Stimulated activated CD8-positive, alpha-beta memory T cell treated with anti-CD3 and anti-CD28 coated beads, Interleukin-15, amount 100 ng/mL, for 48 hours (primary cell): ENCODE measurements around the gene CDH4.

ENCODE experiments used
- DNase-seq, 2 donors: peaks; one replicate each; pipeline ENCODE4 v3.0.0-alpha.2; 2020; ENCODE audit warnings: low read depth in 2 of 2

Gene CDH4

GRCh38 chr20:61891916-61892649, 640.0 kb downstream of the CDH4 start:
- no peak for DNase-seq

DNA sequence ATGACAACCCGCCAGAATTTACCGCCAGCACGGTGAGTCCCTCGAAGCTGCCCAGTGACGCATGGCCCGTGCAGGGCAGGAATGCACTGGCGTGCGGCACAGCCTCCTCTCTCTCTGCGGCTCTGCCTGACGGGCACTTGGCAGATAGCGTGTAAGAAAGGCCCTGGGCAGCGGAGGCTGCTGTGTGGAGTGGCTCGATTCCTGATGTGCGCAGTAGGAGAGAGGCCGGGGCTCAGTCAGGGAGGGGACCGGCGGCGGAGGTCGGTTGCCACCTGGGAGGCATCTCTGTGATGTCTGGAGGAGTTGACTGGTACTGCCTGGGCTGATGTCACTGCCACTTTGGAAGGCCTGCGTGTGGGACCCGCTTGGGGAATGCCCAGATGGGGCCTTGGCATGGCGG, 643.0 kb downstream of the CDH4 start:
- no peak for DNase-seq

- no peak for DNase-seq
These were observed 643.6 kb downstream of the CDH4 start for GRCh38 chr20:61895686-61896057.

GRCh38 chr20:61896058-61896961, 644.2 kb downstream of the CDH4 start:
- DNase-seq: no peak

DNA sequence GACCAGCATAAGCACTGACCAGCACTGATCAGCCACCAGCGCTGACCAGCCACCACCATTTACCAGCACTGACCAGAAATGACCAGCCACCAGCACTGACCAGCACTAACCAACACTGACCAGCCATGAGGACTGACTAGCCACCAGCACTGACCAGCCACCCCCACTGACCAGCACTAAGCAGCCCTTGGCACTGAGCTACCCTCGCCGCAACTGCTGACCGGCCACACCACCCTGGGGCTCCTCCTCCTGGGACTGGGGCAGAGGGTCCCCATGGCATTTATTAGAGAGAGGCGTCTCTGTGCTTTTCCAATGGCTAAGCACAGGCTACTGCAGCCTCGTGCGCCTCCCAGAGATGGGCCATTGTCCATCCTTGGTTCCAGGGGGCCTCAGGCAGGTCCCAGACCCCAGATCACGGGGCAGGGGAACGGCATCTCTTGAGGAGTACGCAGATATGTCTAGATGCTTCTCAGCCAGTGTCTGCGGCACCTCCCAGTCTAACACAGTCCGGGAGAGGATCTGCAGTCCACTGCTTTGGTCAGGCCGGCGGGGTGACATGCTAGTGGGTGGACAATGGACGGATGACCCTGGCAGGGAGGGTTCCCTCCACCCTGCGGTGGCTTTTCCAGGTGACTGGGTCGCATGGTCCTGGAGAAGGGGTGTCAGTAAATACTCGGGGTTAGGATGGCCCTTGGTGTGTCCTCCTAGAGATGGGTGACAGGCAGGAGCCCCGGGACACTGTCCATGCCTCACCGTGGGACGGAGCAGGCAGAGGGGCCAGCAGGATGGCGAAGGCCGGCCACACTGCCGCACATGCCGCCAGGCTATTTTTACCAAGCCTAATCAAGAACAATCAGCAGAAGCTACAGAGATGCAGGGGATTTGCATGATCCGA, 645.6 kb downstream of the CDH4 start:
- no peak for DNase-seq

DNA sequence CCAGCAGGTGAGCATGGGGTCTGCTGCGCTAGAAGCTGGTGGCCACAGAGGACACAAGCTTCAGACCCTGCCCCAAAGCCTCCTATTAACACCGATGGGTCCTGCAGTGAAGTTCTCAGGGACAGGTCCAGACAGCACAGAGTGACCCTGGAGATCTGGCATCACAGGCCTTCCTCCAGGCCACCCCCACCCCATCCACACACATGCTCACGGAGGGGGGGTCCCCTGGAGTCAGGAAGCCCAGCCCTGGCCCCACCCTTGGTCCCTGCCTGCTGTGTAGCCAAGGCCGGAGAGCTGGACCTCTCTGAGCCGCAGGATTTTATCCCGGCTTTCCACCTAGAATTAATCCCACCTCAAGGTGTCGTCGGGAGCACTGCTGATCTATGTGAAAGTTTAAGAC, 646.3 kb downstream of the CDH4 start:
- no peak for DNase-seq

- no peak for DNase-seq
These were observed 648.2 kb downstream of the CDH4 start for GRCh38 chr20:61900011-61900944.

- no peak for DNase-seq
These were observed 648.9 kb downstream of the CDH4 start for GRCh38 chr20:61900945-61901293.

GRCh38 chr20:61901392-61902220, 649.5 kb downstream of the CDH4 start:
- DNase-seq: no peak

DNA sequence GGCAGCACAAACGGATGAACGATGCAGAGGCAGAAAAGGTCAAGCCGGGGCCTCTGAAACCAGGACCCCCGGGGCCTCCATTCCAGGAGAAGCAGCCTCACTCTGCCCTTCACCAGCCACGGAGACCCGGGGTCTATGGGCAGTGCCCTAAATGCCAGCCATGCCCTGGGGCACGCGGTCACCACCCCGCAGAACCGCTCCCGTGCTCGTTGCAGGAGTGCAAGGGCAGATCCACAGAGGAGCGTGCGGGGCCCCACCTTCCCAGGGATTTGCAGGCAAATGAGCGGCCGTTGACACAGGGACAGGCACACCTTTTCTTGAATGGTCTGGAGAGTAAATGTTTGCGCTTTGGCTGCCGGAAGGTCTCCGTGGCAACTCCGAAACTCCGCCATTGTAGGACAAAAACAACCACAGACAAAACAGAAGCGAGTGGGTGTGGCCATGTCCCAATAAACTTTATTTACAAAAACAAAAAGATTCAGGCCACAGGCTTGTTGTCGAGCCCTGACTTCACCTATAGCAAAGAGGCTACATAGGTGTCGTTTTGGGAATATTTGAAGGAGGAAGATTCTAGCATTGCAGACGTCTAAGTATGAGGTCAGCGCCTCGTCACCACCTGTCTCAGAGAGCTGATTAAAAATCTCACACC, 650.3 kb downstream of the CDH4 start:
- no peak for DNase-seq

DNA sequence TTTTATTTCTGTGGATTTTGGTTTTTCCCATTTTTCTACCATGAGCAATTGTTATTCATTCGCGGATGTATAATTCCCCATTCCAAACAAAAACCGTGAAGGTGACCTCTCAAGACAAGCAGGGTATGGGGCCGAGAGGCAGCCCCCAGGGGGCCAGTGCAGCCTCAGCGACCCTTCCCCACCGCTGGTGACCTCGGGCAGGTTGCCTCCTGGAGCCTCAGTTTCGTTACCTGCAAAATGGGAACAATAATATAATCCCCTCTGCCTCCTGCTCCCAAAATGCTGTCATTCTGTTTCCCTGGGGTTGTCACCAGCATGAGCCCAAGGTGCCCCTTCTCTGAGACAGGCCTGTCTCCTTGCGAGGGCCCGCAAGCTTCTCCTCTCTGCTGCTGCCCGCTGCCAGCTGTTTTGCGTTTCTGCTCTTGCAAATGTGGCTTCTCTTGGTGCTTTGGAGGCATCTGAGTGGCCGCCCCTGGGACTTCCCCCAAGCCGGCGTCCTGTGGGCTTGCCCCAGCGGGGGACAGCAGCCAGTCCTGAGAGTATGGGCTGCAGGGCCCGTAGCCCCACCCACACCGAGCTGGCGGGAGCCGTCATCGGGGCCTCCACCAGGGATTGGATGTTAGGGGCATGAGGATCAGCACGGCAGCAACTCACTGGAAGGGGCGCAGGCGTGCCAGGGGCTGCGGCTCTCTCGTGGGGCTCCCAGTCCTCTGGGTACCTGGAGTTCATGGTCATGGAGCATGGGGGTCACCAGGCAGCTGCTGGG, 651.7 kb downstream of the CDH4 start:
- DNase-seq: no peak

DNA sequence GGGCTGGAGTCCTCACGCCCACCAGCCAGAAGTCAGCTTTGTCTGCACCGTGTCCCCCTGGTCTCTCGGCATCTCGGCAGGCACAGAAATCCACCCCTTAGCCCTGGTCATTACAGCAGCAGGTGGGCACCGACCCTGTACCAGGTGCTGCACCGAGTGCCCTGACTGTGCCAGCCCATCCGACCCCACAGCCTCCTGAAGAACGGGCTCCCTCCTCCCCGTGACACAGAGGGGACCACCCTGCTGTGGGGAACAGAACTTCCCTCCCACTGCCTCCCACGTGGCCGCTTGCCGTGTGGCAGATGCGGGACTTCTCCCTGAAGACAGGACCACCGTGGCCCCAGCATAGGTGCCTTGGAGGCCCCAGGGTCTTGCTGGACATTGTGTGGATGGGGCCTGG, 652.4 kb downstream of the CDH4 start:
- no peak for DNase-seq

- no peak for DNase-seq
These were observed 653.9 kb downstream of the CDH4 start for GRCh38 chr20:61905781-61906523.

- DNase-seq: no peak
These were observed 655.2 kb downstream of the CDH4 start for GRCh38 chr20:61907081-61907891.

GRCh38 chr20:61908057-61909026, 656.3 kb downstream of the CDH4 start:
- DNase-seq: no peak

DNA sequence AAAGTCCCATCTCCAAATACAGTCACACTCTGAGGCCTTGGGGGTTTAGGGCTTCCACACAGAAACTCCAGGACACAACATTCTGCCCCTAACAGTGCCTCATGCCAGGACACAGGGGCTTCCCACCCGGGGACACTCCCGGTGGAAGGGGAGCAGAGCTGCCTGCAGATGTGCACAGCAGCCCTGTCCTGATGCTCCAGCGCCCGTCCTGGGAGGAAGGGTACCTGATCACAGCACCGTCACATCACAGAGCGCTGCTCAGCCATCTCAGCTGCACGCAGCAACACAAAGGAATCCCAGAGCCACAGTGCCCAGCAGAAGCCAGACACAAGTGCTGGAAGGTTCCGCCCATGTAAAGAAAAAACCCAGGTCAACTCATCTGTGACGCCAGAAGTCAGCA, 657.0 kb downstream of the CDH4 start:
- DNase-seq: no peak
